Cerebellar nuclear complex (tissue), 1 donor: Measurements from ENCODE around the gene EGR4.
"Not testable (repeated sequence)": the region's sequence is repeated elsewhere in the genome, so short reads cannot be mapped to it uniquely, and the experiment has no call there.

Experiments
- DNase-seq, 2 experiments: peaks; one replicate each; lab custom pipeline; 2025; lab: John Stamatoyannopoulos, UW

Gene EGR4

DNA sequence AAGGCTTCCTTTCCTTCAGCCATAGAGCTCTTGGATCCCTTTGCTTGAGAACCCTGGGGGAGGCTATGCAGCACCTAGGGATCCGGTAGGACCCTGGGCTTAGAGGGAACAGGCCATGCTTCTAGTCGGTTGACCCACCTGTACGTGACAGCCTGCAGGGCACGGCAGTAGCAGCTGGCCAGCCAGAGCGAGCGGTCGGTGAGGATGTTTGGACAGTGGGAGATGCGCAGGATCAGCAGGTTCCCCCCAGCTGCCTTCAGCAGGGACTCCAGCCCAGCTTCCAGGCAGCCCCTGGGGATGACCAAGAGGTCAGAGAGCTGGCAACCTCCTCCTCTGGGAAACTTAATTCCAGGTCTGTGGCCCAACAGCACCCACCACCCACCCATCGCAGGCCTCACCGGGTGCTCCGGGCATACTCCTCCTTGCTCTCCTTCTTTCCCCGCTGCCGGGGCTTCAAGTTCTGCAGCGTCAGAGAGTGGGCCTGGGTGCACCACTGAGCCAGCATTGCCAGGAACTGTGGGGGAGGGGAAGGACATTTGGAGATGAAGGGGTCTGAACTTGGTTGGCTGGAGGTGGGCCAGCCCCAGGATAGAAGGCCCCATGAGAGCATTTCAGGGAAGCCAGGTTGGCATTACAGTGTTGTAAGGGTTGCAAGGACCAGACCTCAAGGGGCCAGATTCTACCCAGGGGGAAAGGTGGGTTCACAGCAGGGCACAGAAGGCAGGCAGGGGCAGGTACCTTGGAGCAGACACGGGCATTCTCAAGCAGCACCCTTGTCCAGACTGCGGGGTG, 29.6 kb downstream of the EGR4 start:
- no peak for DNase-seq

GRCh38 chr2:73262691-73263429, 30.5 kb downstream of the EGR4 start:
- not testable (repeated sequence) for DNase-seq

DNA sequence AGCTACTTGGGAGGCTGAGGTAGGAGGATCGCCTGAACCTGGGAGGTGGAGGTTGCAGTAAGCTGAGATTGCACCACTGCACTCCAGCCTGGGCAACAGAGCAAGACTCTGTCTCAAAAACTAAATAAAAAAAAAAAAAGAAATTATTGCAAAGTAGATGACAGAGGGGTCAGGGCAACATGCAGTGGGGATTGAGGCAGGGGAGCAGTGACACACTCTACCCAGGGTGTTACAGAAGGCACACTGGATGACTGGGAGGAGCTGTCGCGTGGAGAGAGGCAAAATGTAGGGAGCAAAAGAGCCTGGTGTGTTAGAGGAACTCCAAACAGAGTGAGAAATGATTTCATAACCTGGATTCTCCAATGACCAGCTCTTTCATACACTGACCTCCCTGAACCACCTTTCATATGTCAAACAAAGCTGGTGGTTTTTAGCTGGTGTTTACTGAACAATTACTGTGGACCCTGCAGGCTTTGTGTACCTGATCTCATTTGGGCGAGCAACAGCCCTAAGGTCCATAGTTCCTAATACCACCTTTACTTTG, 31.2 kb downstream of the EGR4 start:
- no peak for DNase-seq

DNA sequence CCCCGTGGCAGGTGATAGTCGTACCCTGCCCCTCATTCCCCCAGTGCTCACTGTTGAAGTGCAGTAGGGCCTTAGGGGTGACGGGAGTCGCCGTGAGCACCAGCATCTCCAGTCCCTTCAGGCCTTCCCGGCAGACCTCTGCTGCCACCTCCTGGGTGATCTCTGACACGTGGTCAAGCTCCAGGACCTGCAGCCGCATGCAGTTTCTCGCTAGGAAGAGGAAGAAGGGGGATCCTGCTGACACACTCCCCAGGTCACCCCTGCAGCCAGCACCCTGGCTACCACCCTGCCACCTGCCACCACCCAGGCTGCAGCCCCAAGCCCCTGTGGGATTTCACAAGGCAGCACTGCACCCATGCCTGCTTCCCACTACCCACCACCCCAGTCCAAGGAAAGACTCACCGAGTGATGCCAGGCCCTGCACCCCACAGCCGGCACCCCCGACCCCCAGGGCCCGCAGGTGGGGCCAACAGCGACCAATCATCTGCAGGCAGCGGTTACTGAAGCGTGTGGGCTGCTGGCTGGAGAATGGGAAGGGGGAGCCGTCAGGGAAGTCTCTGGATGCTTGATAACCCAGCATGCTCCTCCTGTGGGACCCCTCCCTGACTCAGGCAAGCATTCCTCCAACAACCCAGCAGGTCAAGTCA, 32.9 kb downstream of the EGR4 start:
- DNase-seq, result no peak

DNA sequence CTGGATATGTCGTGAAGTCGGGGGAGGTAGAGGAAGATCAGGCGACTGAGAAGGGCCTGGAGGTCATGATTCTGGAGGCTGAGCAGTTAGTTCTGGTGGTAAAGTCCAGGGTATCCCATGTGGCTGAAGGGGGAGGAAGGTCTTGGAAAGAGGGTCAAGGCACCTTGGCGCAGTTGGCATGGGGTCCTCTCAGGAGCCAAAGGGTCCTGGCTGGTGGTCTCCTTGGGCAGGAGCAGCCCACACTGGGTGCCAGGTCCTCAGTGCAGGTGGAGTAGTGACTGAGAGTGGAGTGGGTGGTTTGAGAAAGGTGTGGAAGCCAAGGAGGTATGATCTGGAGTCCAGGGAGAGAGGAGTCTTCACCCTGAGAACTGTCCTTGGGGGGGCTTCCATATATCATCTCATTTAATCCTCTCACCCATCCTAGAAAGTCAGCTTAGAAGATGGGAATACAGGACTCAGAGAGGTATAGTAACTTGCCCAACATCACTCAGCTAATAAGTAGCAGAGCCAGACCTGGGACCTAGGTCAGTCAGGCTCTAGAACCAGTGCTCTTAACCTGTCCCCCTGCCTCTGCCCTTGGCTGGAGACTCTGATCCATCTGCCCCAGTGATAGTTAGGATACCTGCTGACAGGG, 33.5 kb downstream of the EGR4 start:
- no peak for DNase-seq

DNA sequence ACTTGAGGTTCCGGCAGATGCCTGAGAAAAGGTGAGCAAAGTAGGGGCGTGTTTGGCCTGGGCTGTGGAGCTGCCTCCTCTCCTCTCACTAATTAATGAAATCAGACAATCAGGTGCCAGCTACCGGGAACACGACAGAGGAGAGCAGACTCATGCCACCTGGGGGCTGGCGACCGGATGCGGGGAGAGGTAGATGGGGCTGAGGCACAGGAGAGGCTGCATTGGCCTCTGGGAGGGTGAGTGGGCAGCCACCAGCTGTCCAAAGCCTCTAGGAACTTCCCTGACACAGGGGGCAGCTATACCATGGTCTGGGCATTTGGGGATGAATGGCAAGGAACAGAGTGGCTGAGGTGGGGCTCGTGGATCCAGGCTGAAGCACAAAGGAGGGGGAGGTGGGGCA, 34.1 kb downstream of the EGR4 start:
- no peak for DNase-seq

- DNase-seq, result no peak
Measured at GRCh38 chr2:73258913-73259215, 34.5 kb downstream of the EGR4 start.

- no peak for DNase-seq
Measured at GRCh38 chr2:73258186-73258912, 35.0 kb downstream of the EGR4 start.

GRCh38 chr2:73257425-73258125, 35.8 kb downstream of the EGR4 start:
- no peak for DNase-seq

GRCh38 chr2:73257021-73257420, 36.3 kb downstream of the EGR4 start:
- DNase-seq, result no peak

DNA sequence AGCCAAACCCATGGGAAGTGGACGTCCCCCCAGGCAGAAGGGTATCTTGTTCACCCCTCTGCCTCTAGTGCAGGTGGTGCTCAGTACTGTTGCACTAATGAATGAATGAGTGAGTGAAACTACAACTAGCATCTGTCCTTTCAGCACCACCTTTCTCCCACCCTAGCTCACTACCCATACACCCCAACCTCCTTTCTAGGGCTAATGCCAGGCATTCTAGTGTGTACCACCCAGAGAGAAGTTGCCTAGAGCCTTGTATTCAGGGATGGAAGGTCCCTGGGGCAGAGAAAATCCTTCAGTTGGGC, 36.8 kb downstream of the EGR4 start:
- DNase-seq, result no peak

GRCh38 chr2:73255907-73256617, 37.3 kb downstream of the EGR4 start:
- DNase-seq, result no peak

- no peak for DNase-seq
Measured at GRCh38 chr2:73255007-73255644, 38.2 kb downstream of the EGR4 start.

GRCh38 chr2:73254343-73255006, 38.9 kb downstream of the EGR4 start:
- no peak for DNase-seq

- no peak for DNase-seq
Measured at GRCh38 chr2:73253901-73254300, 39.4 kb downstream of the EGR4 start.

DNA sequence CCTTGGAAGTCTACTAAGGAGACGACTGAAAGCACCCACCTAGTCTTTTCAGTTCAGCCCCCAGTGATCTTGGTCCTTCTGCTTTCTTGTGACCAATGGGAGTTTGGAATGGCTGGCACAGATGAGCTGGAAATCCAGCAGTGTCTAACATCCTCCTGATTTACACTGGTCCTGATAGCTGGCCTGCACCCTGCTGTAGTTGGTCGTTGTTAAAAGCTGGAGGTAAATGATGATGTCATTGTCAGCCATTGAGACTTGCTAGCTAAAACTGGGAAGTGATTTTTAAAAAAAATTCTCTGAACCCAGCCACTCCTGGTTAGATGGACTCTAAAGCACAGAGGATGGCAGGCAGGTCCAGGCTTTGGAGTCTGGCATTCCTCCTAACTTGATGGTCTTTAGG, 39.9 kb downstream of the EGR4 start:
- DNase-seq, result no peak

GRCh38 chr2:73252238-73253027, 40.9 kb downstream of the EGR4 start:
- no peak for DNase-seq
